Measurements from ENCODE around the gene IFITM5.

Gene IFITM5

GRCh38 chr11:297051-297585 is 2.2 kb downstream of the IFITM5 start:
- ATAC-seq, result no peak
- TF ChIP-seq OSR1 (CRISPR knock-in tag; IDR thresholded peaks at IDR 0.05), result no peak
- no peak for TF ChIP-seq POU6F1 (CRISPR knock-in tag; IDR thresholded peaks at IDR 0.05; ENCODE audit: borderline replicate concordance, low read depth)
- TF ChIP-seq TOX (CRISPR knock-in tag; IDR thresholded peaks at IDR 0.05; ENCODE audit: borderline replicate concordance), result no peak

DNA sequence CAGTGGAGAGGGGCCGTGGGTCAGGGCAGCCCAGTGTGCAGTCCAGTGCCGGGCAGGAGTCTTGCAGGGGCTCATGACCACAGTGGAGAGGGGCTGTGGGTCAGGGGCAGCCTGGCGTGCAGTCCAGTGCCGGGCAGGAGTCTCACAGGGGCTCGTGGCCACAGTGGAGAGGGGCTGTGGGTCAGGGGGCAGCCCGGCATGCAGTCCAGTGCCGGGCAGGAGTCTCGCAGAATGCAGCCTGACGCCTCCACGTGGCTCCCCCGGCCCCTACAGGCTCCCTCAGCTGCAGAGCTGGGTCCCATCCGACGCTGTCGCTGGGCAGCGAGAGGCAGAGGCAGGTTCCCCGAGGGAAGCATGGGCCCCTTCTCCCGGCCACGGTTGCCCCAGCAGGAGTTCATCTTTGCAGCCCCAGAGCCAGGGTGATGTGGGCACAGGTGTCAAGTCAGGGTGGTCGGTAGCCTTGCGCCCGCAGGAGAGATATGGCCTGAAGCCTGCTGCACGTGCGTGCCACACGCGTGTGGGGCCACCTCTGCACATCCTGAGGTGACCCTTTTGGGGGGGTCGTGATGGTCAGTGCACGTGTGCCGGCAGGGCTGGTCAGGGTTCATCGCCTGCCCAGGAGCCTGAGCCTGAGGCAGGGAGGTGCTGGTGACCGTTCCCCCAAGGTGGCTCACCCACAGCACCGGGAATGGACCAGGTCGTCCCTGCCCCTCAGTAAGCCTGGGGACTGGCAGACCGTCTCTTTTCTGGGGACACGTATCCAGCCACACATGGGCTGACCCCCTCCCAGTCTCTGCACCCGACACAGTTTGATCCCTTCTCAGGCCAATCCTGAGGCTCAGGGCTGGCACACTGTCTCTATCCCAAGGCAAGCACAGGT is 2.9 kb downstream of the IFITM5 start:
- TF ChIP-seq PATZ1 (CRISPR knock-in tag; IDR thresholded peaks at IDR 0.05; ENCODE audit: borderline replicate concordance) (no peak), PPARA (CRISPR knock-in tag; IDR thresholded peaks at IDR 0.05; ENCODE audit: borderline replicate concordance) (no peak), TCF4 (CRISPR knock-in tag; IDR thresholded peaks at IDR 0.05; ENCODE audit: borderline replicate concordance) (no peak), TSHZ2 (CRISPR knock-in tag; IDR thresholded peaks at IDR 0.05) (no peak), RARB (CRISPR knock-in tag; IDR thresholded peaks at IDR 0.05) (no peak), BACH2 (CRISPR knock-in tag; IDR thresholded peaks at IDR 0.05; ENCODE audit: borderline replicate concordance) (no peak), ZFP3 (CRISPR knock-in tag; IDR thresholded peaks at IDR 0.05) (no peak), ARNTL (CRISPR knock-in tag; IDR thresholded peaks at IDR 0.05; ENCODE audit: borderline replicate concordance, low read depth) (no peak), CSDC2 (CRISPR knock-in tag; IDR thresholded peaks at IDR 0.05) (no peak), ZNF8 (CRISPR knock-in tag; IDR thresholded peaks at IDR 0.05) (no peak), OSR1 (CRISPR knock-in tag; IDR thresholded peaks at IDR 0.05) (no peak), ZC3H10 (CRISPR knock-in tag; IDR thresholded peaks at IDR 0.05) (no peak), GLIS3 (CRISPR knock-in tag; IDR thresholded peaks at IDR 0.05) (no peak), POU6F1 (CRISPR knock-in tag; IDR thresholded peaks at IDR 0.05; ENCODE audit: borderline replicate concordance, low read depth) (no peak), ZNF70 (CRISPR knock-in tag; IDR thresholded peaks at IDR 0.05) (no peak), SNAI2 (CRISPR knock-in tag; IDR thresholded peaks at IDR 0.05) (no peak), ZFP30 (CRISPR knock-in tag; IDR thresholded peaks at IDR 0.05) (no peak), ISL1 (CRISPR knock-in tag; IDR thresholded peaks at IDR 0.05) (no peak)
- no peak for ATAC-seq

DNA sequence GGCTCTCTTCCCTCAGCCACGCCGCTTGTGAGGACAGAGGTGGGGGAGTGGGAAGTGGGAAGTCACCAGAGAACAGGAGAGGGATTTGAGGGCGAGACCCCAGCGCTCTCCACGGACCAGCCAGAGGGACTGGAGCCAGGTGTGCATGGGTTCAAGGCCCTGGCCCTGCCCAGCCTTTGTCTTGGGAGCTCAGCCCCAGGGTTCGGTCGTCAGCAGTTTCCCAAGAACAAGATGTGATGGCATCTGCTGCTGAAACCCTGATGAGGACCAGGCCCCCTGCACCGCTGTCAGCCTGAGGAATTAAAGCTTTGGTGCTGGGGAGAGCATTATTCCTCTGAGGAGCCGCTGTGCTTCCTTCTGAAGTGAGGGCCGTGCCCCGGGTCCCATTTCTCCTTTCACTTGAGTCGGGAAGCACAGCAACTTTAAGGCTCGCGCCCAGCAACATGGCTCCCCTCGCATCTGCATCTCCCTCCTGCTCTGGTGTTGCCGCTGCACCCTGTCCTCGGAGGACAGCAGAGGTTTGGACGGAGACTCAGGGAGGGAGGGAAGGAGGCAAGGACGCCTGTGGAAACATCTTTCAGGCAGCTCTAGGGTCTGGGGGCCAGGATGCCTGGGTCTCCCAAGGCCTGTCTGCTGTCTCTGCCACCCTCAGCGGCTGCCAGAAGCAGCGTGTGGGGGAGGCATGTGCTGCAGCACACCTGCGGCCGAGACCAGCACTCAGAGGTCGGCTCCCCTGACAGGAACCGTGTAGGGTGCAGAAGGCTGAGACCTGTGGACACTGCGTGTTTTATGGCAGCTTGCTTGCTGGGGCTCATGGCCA is 3.8 kb downstream of the IFITM5 start:
- no peak for ATAC-seq
- no peak for TF ChIP-seq ZNF565 (CRISPR knock-in tag; conservative IDR thresholded peaks at IDR 0.05; ENCODE audit: low read depth)
- TF ChIP-seq POU6F1 (CRISPR knock-in tag; IDR thresholded peaks at IDR 0.05; ENCODE audit: borderline replicate concordance, low read depth), result no peak
- no peak for TF ChIP-seq ZNF8 (CRISPR knock-in tag; IDR thresholded peaks at IDR 0.05)
